Measurements from ENCODE around the gene LYPD6.

DNA sequence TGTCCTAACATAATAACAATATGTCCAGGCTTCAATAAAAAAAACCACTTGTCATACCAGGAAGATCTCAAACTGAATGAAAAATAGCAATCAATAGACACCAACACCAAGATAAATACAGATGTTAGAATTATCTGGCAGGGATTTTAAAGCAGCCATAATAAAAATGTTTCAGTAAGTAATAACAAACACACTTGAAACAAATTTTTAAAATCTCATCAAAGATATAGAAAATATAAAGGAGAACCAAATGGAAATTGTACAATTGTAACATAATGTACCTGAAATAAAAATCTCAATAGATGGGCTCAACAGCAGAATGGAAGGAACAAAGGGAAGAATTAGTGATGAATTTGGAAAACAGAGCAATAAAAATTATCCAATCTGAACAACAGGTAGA, 128.1 kb downstream of the LYPD6 start:
- TF ChIP-seq EP300 (IDR thresholded peaks at IDR 0.05; ENCODE audit: borderline replicate concordance) (no peak), ZBTB7A (IDR thresholded peaks at IDR 0.05; ENCODE audit: low read depth) (no peak), YY1 (IDR thresholded peaks at IDR 0.05; ENCODE audit: low read depth) (no peak), CREB1 (IDR thresholded peaks at IDR 0.05; ENCODE audit: low read depth) (no peak), FOXM1 (IDR thresholded peaks at IDR 0.05; ENCODE audit: borderline replicate concordance, low read depth) (no peak), CEBPB (IDR thresholded peaks at IDR 0.05) (no peak), TEAD4 (IDR thresholded peaks at IDR 0.05) (no peak), RAD21 (IDR thresholded peaks at IDR 0.05; ENCODE audit: low read depth) (no peak), NFIC (IDR thresholded peaks at IDR 0.05) (no peak)
- TF ChIP-seq, protein P1, sequence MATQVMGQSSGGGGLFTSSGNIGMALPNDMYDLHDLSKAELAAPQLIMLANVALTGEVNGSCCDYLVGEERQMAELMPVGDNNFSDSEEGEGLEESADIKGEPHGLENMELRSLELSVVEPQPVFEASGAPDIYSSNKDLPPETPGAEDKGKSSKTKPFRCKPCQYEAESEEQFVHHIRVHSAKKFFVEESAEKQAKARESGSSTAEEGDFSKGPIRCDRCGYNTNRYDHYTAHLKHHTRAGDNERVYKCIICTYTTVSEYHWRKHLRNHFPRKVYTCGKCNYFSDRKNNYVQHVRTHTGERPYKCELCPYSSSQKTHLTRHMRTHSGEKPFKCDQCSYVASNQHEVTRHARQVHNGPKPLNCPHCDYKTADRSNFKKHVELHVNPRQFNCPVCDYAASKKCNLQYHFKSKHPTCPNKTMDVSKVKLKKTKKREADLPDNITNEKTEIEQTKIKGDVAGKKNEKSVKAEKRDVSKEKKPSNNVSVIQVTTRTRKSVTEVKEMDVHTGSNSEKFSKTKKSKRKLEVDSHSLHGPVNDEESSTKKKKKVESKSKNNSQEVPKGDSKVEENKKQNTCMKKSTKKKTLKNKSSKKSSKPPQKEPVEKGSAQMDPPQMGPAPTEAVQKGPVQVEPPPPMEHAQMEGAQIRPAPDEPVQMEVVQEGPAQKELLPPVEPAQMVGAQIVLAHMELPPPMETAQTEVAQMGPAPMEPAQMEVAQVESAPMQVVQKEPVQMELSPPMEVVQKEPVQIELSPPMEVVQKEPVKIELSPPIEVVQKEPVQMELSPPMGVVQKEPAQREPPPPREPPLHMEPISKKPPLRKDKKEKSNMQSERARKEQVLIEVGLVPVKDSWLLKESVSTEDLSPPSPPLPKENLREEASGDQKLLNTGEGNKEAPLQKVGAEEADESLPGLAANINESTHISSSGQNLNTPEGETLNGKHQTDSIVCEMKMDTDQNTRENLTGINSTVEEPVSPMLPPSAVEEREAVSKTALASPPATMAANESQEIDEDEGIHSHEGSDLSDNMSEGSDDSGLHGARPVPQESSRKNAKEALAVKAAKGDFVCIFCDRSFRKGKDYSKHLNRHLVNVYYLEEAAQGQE (IDR thresholded peaks at IDR 0.05; ENCODE audit: low read depth) = no peak
- TF ChIP-seq, protein P2, sequence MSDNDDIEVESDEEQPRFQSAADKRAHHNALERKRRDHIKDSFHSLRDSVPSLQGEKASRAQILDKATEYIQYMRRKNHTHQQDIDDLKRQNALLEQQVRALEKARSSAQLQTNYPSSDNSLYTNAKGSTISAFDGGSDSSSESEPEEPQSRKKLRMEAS (IDR thresholded peaks at IDR 0.05) = no peak

Data from Ishikawa (cell line).